H54 (cell line): ENCODE results near the gene MAPK8.

Source experiments
- DNase-seq: peaks from one replicate; pipeline ENCODE4 v3.0.0; 2011; ENCODE audit warnings: low spot score, mixed read lengths; ENCODE audit not compliant: insufficient read length
- FAIRE-seq: peaks from 3 replicates; lab custom pipeline; 2011; peaks lifted over from hg19 to GRCh38; lab: Jason Lieb, UNC
- POLR2A ChIP-seq: IDR thresholded peaks from 2 replicates; pipeline ENCODE4 v1.6.1; 2011; ENCODE audit warnings: low read depth, mild to moderate bottlenecking, low read length

MAPK8 gene

DNA sequence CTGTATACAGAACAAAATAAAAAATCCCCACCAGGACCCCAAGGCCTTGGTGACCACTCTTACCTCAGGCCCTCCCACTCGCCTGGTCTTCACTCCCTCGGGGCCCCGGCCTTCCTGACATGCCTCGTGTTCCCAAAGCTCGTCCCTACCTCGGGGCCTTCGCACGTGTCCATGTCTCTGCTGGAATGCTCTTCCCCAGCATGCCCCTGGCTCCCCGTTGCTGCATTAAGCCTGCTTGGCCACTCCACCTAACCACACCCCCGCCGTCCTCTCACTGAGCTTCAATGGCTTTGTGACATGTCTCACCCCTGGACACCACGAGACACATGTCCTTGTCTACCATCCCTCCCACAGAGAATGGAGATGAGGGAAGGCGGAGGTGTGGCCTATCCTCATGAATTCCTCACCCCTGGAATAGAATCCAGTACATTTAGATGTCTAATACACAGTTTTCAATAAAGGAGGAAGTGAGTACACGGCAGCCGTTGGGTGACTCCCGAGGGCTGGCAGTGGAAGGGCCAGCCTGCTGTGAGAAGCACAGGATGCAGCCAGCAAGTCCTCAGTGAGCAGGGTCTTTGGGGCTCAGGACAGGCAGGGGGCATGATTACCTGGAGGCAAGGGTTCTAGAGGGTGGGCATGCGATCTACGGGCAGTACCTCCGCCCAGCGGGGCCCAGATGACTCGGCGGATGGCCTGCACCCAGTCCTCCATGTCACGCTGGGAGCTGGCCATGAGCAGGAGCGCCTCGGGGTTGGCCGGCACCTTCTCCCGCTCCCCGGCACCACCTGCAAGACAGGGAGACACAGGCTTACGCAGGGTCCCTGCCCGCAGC, 172.7 kb downstream of the MAPK8 start:
- DNase-seq (no peak), FAIRE-seq (no peak)
- no peak for TF ChIP-seq POLR2A

DNA sequence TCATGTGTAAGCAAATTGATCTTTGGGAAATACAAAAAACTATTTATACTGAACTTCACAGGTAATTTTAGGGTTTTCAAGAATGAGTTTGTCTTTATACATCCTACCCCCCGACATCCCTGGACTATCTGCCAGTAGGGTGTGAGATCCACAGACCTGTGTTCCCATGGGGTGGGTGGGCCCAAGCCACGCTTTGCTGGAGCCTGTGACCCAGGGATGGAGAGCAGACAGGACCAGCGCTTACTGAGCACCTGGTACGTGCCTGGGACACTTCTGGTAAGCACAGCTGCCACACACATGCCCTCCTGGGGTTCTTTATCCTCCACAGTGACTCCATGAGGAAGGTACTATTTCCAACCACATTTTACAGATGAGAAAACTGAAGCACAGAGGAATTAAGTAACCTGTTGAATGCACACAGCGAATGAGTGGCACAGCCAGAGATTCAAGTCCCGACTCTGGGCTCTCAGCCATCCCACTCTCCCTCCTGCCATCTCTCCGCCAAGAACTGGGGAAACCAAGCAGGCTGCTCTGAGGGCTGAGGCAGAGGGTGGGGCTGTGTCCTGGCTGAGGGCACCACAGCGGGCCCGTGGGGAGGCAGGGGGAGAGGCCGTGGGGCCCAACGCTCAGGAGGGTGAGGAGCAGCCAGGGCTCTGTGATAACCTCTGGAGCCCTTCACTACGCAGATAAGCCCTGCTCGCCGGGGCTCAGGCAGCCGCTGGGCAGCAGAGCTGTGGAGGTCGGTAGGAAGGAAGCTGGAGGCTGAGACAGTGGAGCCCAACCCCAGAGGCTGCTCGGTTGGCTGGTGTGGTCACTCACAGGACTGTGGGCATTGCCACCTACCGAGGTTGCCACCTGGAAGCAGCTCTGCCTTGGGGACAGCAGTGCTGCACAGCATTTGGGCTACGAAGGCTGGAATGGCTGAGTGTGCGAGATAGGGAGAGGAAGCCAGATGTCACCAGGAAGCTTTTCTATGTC, 174.2 kb downstream of the MAPK8 start:
- TF ChIP-seq POLR2A, result no peak
- no peak for FAIRE-seq
- no peak for DNase-seq

GRCh38 chr10:48481385-48481784, 174.9 kb downstream of the MAPK8 start:
- DNase-seq (no peak), FAIRE-seq (no peak)
- no peak for TF ChIP-seq POLR2A

DNA sequence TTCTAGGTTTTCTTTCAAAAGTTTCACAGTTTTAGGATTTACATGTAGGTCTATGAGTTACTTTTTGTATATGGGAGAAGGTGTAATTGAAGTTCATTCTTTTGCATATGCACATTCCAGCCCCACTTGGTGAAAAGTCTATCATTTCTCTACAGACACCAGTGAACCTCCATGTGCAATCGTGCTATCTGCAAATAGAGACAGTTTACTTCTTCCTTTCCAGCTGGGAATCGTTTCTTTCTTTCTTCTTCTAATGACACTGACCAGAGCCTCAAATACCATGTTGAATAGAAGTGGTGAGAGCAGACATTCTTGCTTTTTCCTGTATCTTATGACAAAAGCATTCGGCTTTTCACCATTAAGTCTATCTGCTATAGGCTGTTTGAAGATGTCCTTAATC, 175.7 kb downstream of the MAPK8 start:
- DNase-seq (no peak), FAIRE-seq (no peak)
- TF ChIP-seq POLR2A, result no peak

GRCh38 chr10:48484911-48485310, 178.4 kb downstream of the MAPK8 start:
- DNase-seq (no peak), FAIRE-seq (peak; percentile 15)
- no peak for TF ChIP-seq POLR2A

DNA sequence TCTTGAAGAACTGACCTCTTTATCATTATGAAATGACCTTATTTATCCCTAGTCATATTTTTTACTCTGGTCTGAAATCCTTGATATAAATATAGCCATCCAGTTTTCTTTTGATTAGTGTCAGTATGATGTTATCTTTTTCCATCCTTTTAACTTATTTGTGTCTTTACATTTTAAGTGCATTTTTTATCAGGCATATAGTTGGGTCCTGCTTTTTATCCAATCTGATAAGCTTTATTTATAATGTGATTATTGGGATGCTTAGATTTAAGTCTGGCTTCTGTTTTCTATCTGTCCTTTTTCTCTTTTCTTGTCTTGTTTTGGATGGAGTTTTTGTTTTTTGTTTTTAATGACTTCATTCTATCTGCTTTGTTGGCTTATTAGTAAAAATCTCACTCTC, 179.2 kb downstream of the MAPK8 start:
- FAIRE-seq, result no peak
- no peak for TF ChIP-seq POLR2A
- DNase-seq, result no peak

DNA sequence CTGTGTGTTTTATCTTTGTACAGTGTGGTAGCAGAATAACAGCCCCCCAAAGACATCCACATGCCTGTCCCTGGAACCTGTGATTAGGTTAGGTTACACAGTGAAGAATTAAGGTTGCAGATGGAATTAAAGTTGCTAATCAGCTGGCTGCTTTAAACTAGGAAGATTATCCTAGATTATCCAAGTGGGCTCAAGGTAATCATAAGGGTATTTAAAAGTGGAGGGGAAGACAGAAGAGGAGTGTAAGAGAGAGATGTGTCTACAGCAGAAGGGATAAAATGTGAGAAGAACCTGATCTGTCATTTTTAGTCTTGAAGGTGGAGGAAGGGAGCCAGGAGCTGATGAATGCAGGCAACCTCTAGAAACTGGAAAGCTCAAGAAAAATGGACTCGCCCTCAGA, 180.8 kb downstream of the MAPK8 start:
- DNase-seq (no peak), FAIRE-seq (no peak)
- no peak for TF ChIP-seq POLR2A
